Measurements from ENCODE around the gene YWHAE. TPM values are rescaled to one million over a fixed set of nuclear protein-coding genes. Genes with fewer than 3 reads are reported as not detected.

Gene YWHAE
- total RNA-seq, 1 experiment from 2014 or later, result 1,282 TPM

- Histone ChIP-seq H3K14ac (ENCODE audit: insufficient read depth, low read length) (no peak overlapping the region), H3K27ac (ENCODE audit: insufficient read length, low read depth, low read length) (no peak overlapping the region), H3K79me2 (ENCODE audit: insufficient read depth, low read length) (peaks cover 19% of the 10 kb centered on the region; the same call in 1 of the 2 replicates), H3K4me1 (ENCODE audit: insufficient read depth, low read length) (no peaks in the 10 kb centered on the region), H3K27me3 (ENCODE audit: insufficient read depth, low read length) (no peaks in the 10 kb centered on the region), H4K91ac (ENCODE audit: insufficient read length, low read depth, low read length) (no peak overlapping the region), H2BK12ac (ENCODE audit: insufficient read length, low read depth, low read length) (no peak overlapping the region), H3T11ph (ENCODE audit: low read length) (no peak overlapping the region), H4K8ac (replicated peaks; ENCODE audit: insufficient read length, low read depth, low read length) (no peak overlapping the region), H3K18ac (ENCODE audit: insufficient read length, low read depth, low read length) (no peak overlapping the region), H3K9ac (ENCODE audit: extremely low read depth, insufficient read length, low read length) (no peak overlapping the region), H2BK120ac (ENCODE audit: low read depth, low read length, poor library complexity, severe bottlenecking) (no peak overlapping the region), H2AFZ (ENCODE audit: low read length) (no peak overlapping the region), H2BK15ac (ENCODE audit: low read depth, low read length) (no peak overlapping the region), H3K56ac (ENCODE audit: insufficient read length, low read depth, low read length) (no peak overlapping the region), H3K23ac (ENCODE audit: insufficient read length, low read depth, low read length) (no peak overlapping the region), H3K79me1 (ENCODE audit: insufficient read depth, low read depth, low read length, poor library complexity, severe bottlenecking) (peaks cover 2% of the 10 kb centered on the region), H4K20me1 (ENCODE audit: control insufficient read depth, insufficient read depth, insufficient read length) (no peaks in the 10 kb centered on the region), H3K9me3 (ENCODE audit: control insufficient read depth, low read depth, low read length) (no peaks in the 10 kb centered on the region), H2AK5ac (ENCODE audit: insufficient read length, low read length) (no peak overlapping the region), H2BK5ac (ENCODE audit: insufficient read length, low read length) (no peak overlapping the region), H4K5ac (ENCODE audit: insufficient read length, low read depth, low read length) (no peak overlapping the region), H3K4me2 (ENCODE audit: insufficient read depth, insufficient read length, low read length) (no peak overlapping the region), H2BK20ac (ENCODE audit: low read depth, low read length, poor library complexity, severe bottlenecking) (no peak overlapping the region), H3K23me2 (ENCODE audit: insufficient read length, low read depth, low read length, poor library complexity, severe bottlenecking) (no peaks in the 10 kb centered on the region), H3K4ac (ENCODE audit: low read depth, low read length) (no peak overlapping the region)
- H3K27ac Mint-ChIP-seq, result no peak overlapping the region
- no peak overlapping the region for H3K4me3 Mint-ChIP-seq
- peaks cover 4 to 12% (median 12%) of the 10 kb centered on the region in 3 experiments; a peak in 5 of 7 replicates for H3K36me3 Mint-ChIP-seq (ENCODE audit: insufficient read depth in 1 of 3, low read depth in 3 of 3)
- no peak for TF ChIP-seq CTCF (conservative IDR thresholded peaks at IDR 0.05)
- H3K9me3 Mint-ChIP-seq, result no peaks in the 10 kb centered on the region
- H3K27me3 Mint-ChIP-seq (ENCODE audit: low read depth), result no peaks in the 10 kb centered on the region
- no CpG with 5 or more reads among the region's 4 CpGs for WGBS (ENCODE audit: extremely low coverage, insufficient read length, low lambda C conversion rate)
- no peak for DNase-seq
- peaks cover 3 to 4% of the 10 kb centered on the region in 2 experiments; a peak in 3 of 4 replicates for H3K4me1 Mint-ChIP-seq
Observed at GRCh38 chr17:1442187-1442586, 42.2 kb upstream of the YWHAE start.

Data from H9 (cell line).